Measurements from ENCODE around the gene CDYL2. TPM values are rescaled to one million over a fixed set of nuclear protein-coding genes. Genes with fewer than 3 reads are reported as not detected.

Gene CDYL2
- total and polyA plus RNA-seq, 8 donors = 4.6 to 16.0 (median 5.7) TPM

DNA sequence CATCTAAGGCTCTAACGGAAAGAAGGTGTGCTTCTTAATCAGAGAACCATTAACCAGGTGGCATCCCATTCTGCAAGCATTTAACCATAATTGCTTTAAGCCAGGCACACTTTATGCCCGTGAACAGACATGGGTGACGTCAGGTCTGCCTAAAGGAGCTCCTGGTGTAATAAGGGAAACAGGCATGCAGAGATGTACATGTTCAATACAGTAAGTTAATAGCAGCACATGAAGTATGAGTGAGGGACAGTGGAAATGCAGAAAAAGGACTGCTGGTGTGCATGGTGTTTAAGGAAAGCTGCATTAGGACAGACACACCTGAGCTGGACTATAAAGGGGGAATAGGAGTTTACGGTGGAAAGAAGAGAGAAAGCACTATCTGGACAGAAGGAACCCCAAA, 245.0 kb downstream of the CDYL2 start:
- Histone ChIP-seq H3K36me3 (no peaks in the 10 kb centered on the region), H3K27ac (no peak overlapping the region), H3K4me3 (no peak overlapping the region), H3K4me1 (no peaks in the 10 kb centered on the region), H3K27me3 (no peaks in the 10 kb centered on the region), H3K9me3 (no peaks in the 10 kb centered on the region)
- ATAC-seq = no peak
- TF ChIP-seq, protein P1, sequence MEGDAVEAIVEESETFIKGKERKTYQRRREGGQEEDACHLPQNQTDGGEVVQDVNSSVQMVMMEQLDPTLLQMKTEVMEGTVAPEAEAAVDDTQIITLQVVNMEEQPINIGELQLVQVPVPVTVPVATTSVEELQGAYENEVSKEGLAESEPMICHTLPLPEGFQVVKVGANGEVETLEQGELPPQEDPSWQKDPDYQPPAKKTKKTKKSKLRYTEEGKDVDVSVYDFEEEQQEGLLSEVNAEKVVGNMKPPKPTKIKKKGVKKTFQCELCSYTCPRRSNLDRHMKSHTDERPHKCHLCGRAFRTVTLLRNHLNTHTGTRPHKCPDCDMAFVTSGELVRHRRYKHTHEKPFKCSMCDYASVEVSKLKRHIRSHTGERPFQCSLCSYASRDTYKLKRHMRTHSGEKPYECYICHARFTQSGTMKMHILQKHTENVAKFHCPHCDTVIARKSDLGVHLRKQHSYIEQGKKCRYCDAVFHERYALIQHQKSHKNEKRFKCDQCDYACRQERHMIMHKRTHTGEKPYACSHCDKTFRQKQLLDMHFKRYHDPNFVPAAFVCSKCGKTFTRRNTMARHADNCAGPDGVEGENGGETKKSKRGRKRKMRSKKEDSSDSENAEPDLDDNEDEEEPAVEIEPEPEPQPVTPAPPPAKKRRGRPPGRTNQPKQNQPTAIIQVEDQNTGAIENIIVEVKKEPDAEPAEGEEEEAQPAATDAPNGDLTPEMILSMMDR (IDR thresholded peaks at IDR 0.05) = no peak
- DNase-seq = no peak
- intact Hi-C loops (cut with DNase I) = no loop called here

- Histone ChIP-seq H3K4me1 (no peaks in the 10 kb centered on the region), H3K9me3 (no peaks in the 10 kb centered on the region), H3K27me3 (peaks cover 0 to 6% of the 10 kb centered on the region in 2 donors), H3K4me3 (no peak overlapping the region), H3K27ac (no peak overlapping the region), H3K36me3 (no peaks in the 10 kb centered on the region)
- intact Hi-C loops (cut with DNase I) = no loop called here
- TF ChIP-seq, protein P1 (IDR thresholded peaks at IDR 0.05) = no peak
- DNase-seq = no peak
- no peak for ATAC-seq
These were observed 247.4 kb downstream of the CDYL2 start for GRCh38 chr16:80557037-80557436.

DNA sequence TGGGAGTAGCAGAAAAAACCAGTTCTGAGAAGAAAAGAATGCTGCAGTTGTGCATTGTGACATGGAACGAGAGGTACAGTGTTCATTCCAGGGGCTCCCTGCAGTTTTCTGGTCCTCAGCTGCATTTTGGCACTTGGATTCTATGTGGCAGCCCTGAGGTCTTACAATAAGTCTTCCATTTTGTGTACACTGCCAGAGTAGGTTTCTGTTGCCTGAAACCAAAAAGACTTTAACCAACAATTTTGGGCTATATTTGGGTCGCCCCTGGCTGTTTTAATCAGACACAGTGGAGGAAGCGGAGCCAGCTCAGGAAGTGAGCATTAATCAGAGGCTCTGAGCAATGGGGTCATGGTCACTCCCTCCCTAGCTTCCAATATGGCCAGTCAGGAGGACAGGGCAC, 247.9 kb downstream of the CDYL2 start:
- Histone ChIP-seq H3K27ac (no peak overlapping the region), H3K36me3 (no peaks in the 10 kb centered on the region), H3K27me3 (peaks cover 0 to 6% of the 10 kb centered on the region in 2 donors), H3K9me3 (no peaks in the 10 kb centered on the region), H3K4me1 (no peaks in the 10 kb centered on the region), H3K4me3 (no peak overlapping the region)
- intact Hi-C loops (cut with DNase I) = no loop called here
- DNase-seq (no peak), ATAC-seq (no peak)
- TF ChIP-seq, protein P1 (IDR thresholded peaks at IDR 0.05) = no peak

- TF ChIP-seq, protein P1 (IDR thresholded peaks at IDR 0.05) = no peak
- no peak for ATAC-seq
- no peaks in the 10 kb centered on the region for H3K4me1 ChIP-seq
- H3K27ac ChIP-seq = no peak overlapping the region
- H3K9me3 ChIP-seq = no peaks in the 10 kb centered on the region
- H3K36me3 ChIP-seq = no peaks in the 10 kb centered on the region
- DNase-seq = no peak
- no peak overlapping the region for H3K4me3 ChIP-seq
- intact Hi-C loops (cut with DNase I) = no loop called here
- peaks cover 0 to 6% of the 10 kb centered on the region in 2 donors for H3K27me3 ChIP-seq
These were observed 250.4 kb downstream of the CDYL2 start for GRCh38 chr16:80554033-80554432.

DNA sequence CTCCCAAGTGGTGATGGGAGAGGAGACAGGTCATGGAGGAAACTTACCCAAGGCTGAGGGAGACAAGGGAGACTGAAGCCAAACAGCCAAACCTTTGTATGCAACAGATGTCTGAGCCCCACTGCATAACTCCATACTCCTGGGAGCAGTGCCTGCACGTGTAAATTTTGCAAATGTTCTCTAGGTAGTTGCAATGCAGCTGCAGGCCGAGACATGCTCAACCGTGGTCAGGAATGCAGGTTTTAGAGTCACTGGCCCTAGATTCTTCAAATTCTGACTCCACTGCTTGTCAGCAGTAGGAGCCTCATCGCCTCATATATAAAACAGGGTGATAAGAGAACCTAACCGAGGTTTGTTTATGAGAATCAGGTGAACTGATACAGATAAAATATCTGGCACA, 252.1 kb downstream of the CDYL2 start:
- Histone ChIP-seq H3K36me3 (no peaks in the 10 kb centered on the region), H3K27me3 (peaks cover 0 to 6% of the 10 kb centered on the region in 2 donors), H3K27ac (no peak overlapping the region), H3K4me3 (no peak overlapping the region), H3K9me3 (no peaks in the 10 kb centered on the region), H3K4me1 (no peaks in the 10 kb centered on the region)
- intact Hi-C loops (cut with DNase I) = no loop called here
- TF ChIP-seq, protein P1 (IDR thresholded peaks at IDR 0.05) = no peak
- DNase-seq (no peak), ATAC-seq (no peak)

Other genes with a start within 250 kb of the CDYL2 start
- gene CMC2, start 202.3 kb upstream of the CDYL2 start, total RNA-seq = 10 to 100 TPM; 46.2 to 52.1 TPM
- gene CMC2, start 202.3 kb upstream of the CDYL2 start, polyA plus RNA-seq (ENCODE audit: insufficient read length in 6 of 6) = 10 to 100 TPM; 38.8 to 50.8 (median 41.8) TPM
- 10 to 100 TPM; 12.3 to 14.7 TPM for gene CENPN, start 202.6 kb upstream of the CDYL2 start, total RNA-seq
- gene CENPN, start 202.6 kb upstream of the CDYL2 start, polyA plus RNA-seq (ENCODE audit: insufficient read length in 6 of 6) = 10 to 100 TPM; 14.9 to 31.0 (median 20.7) TPM
- 10 to 100 TPM; 30.7 to 31.1 TPM for gene ATMIN, start 231.2 kb upstream of the CDYL2 start, total RNA-seq
- gene ATMIN, start 231.2 kb upstream of the CDYL2 start, polyA plus RNA-seq (ENCODE audit: insufficient read length in 6 of 6) = 10 to 100 TPM; 38.3 to 45.0 (median 40.7) TPM